ENCODE data around the gene APBB2. TPM values are rescaled to one million over a fixed set of nuclear protein-coding genes. Genes with fewer than 3 reads are reported as not detected.
A peak's percentile ranks its signal among the peaks of the same experiment; 100 is the strongest.

Gene APBB2
- total RNA-seq, 1 donor = 92.3 TPM

- H3K4me1 ChIP-seq (ENCODE audit: insufficient read depth, low read length) = peaks cover 7% of the 10 kb centered on the region
- H2AFZ ChIP-seq (ENCODE audit: low read length) = peak overlapping the region; percentile 48
- no peaks in the 10 kb centered on the region for H3K9me3 ChIP-seq (ENCODE audit: low read depth, low read length)
- peak overlapping the region; percentile 76 for H3K4me3 ChIP-seq (ENCODE audit: insufficient read depth, low read length)
- H3K4me2 ChIP-seq (ENCODE audit: insufficient read depth, low read length) = peak overlapping the region; percentile 81
- no peak for TF ChIP-seq CTCF (IDR thresholded peaks at IDR 0.05; ENCODE audit: extremely low read depth, low read depth, low read length)
- H3K36me3 ChIP-seq (ENCODE audit: insufficient read depth, low read length) = no peaks in the 10 kb centered on the region
- H3K27ac ChIP-seq (ENCODE audit: low read depth, low read length) = no peak overlapping the region
- H4K20me1 ChIP-seq (ENCODE audit: insufficient read depth, low read length) = no peaks in the 10 kb centered on the region
- no peaks in the 10 kb centered on the region for H3K79me2 ChIP-seq (ENCODE audit: insufficient read depth, low read length)
- H3K27me3 ChIP-seq (ENCODE audit: insufficient read depth, low read length) = peaks cover 24% of the 10 kb centered on the region
- DNase-seq (ENCODE audit: insufficient read length, low spot score, missing footprints) = no peak
Observed at GRCh38 chr4:41257906-41258305, 43.6 kb upstream of the APBB2 start.

- TF ChIP-seq CTCF (IDR thresholded peaks at IDR 0.05; ENCODE audit: extremely low read depth, low read depth, low read length) = no peak
- Histone ChIP-seq H3K27me3 (ENCODE audit: insufficient read depth, low read length) (peaks cover 24% of the 10 kb centered on the region), H3K4me1 (ENCODE audit: insufficient read depth, low read length) (peaks cover 7% of the 10 kb centered on the region), H2AFZ (ENCODE audit: low read length) (peak overlapping the region; percentile 48), H3K9me3 (ENCODE audit: low read depth, low read length) (no peaks in the 10 kb centered on the region), H3K27ac (ENCODE audit: low read depth, low read length) (no peak overlapping the region), H3K4me2 (ENCODE audit: insufficient read depth, low read length) (peak overlapping the region; percentile 81), H3K79me2 (ENCODE audit: insufficient read depth, low read length) (no peaks in the 10 kb centered on the region), H4K20me1 (ENCODE audit: insufficient read depth, low read length) (no peaks in the 10 kb centered on the region), H3K36me3 (ENCODE audit: insufficient read depth, low read length) (no peaks in the 10 kb centered on the region), H3K4me3 (ENCODE audit: insufficient read depth, low read length) (peak overlapping the region; percentile 76)
- DNase-seq (ENCODE audit: insufficient read length, low spot score, missing footprints) = peak; percentile 88
Observed at GRCh38 chr4:41257257-41257901, 43.0 kb upstream of the APBB2 start.

DNA sequence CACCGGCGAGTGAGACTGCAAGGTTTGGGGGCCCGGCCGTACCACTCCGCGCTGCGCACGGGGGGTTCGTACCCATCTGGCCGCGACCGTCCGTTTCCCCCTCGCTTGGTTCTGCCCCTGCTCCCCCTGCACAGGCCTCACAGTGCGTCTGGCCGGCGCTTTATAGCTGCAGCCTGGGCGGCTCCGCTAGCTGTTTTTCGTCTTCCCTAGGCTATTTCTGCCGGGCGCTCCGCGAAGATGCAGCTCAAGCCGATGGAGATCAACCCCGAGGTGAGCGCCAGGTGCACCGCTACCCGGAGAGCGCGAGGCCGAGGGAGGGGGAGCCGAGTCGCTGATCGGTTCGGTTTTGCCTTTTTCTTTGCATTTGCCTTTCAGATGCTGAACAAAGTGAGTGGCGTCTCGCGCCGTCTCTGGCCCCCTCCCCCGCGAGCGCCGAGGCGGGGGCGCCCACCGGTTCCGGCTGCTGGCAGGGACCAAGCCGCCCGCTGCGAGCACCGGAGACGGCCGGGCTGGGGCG is 42.5 kb upstream of the APBB2 start, which contains the start of gene UCHL1:
Gene UCHL1, plus strand, starts transcription at position 189 of the 517 bp plus-strand sequence. Its CDS starts 49 bp downstream, at position 238.
- H2AFZ ChIP-seq (ENCODE audit: low read length) = peak within 1 kb of the TSS; percentile 73
- H3K9me3 ChIP-seq (ENCODE audit: low read depth, low read length) = no peaks in the 10 kb centered on the region
- DNase-seq (ENCODE audit: insufficient read length, low spot score, missing footprints) = peak; percentile 75
- peak within 1 kb of the TSS; percentile 76 for H3K4me3 ChIP-seq (ENCODE audit: insufficient read depth, low read length)
- peak within 1 kb of the TSS; percentile 81 for H3K4me2 ChIP-seq (ENCODE audit: insufficient read depth, low read length)
- H3K27ac ChIP-seq (ENCODE audit: low read depth, low read length) = no peak within 1 kb of the TSS
- H3K79me2 ChIP-seq (ENCODE audit: insufficient read depth, low read length) = no peaks in the 10 kb centered on the region
- no peaks in the 10 kb centered on the region for H3K36me3 ChIP-seq (ENCODE audit: insufficient read depth, low read length)
- no peak for TF ChIP-seq CTCF (IDR thresholded peaks at IDR 0.05; ENCODE audit: extremely low read depth, low read depth, low read length)
- peaks cover 7% of the 10 kb centered on the region for H3K4me1 ChIP-seq (ENCODE audit: insufficient read depth, low read length)
- H4K20me1 ChIP-seq (ENCODE audit: insufficient read depth, low read length) = no peaks in the 10 kb centered on the region
- peaks cover 24% of the 10 kb centered on the region for H3K27me3 ChIP-seq (ENCODE audit: insufficient read depth, low read length)

- H3K27me3 ChIP-seq (ENCODE audit: insufficient read depth, low read length) = peaks cover 24% of the 10 kb centered on the region
- peak overlapping the region; percentile 81 for H3K4me2 ChIP-seq (ENCODE audit: insufficient read depth, low read length)
- H3K4me1 ChIP-seq (ENCODE audit: insufficient read depth, low read length) = peaks cover 7% of the 10 kb centered on the region
- no peak for DNase-seq (ENCODE audit: insufficient read length, low spot score, missing footprints)
- H3K4me3 ChIP-seq (ENCODE audit: insufficient read depth, low read length) = peak overlapping the region; percentile 76
- H3K9me3 ChIP-seq (ENCODE audit: low read depth, low read length) = no peaks in the 10 kb centered on the region
- H3K27ac ChIP-seq (ENCODE audit: low read depth, low read length) = no peak overlapping the region
- H3K36me3 ChIP-seq (ENCODE audit: insufficient read depth, low read length) = no peaks in the 10 kb centered on the region
- no peak overlapping the region for H2AFZ ChIP-seq (ENCODE audit: low read length)
- TF ChIP-seq CTCF (IDR thresholded peaks at IDR 0.05; ENCODE audit: extremely low read depth, low read depth, low read length) = no peak
- no peaks in the 10 kb centered on the region for H4K20me1 ChIP-seq (ENCODE audit: insufficient read depth, low read length)
- no peaks in the 10 kb centered on the region for H3K79me2 ChIP-seq (ENCODE audit: insufficient read depth, low read length)
Observed at GRCh38 chr4:41256131-41256739, 41.9 kb upstream of the APBB2 start.

Measured in osteoblast (primary cell).